ENCODE results near the gene MICALL2.
"Not testable (repeated sequence)": the region's sequence is repeated elsewhere in the genome, so short reads cannot be mapped to it uniquely, and the experiment has no call there.

MICALL2 gene

GRCh38 chr7:1444214-1444924, 14.9 kb downstream of the MICALL2 start:
- in situ Hi-C loops (cut with HindIII; ENCODE audit: low pct_ligation_motif_present, low sequenced_read_pairs): no loop called here
- H3K36me3 ChIP-seq (replicated peaks): peaks cover 37% of the 10 kb centered on the region
- H3K27me3 ChIP-seq (replicated peaks): no peaks in the 10 kb centered on the region
- H3K27ac ChIP-seq: no peak overlapping the region
- TF ChIP-seq CTCF (IDR thresholded peaks at IDR 0.05; ENCODE audit: low read depth, low read length, missing control alignments): no peak
- no peak for DNase-seq
- H3K4me3 ChIP-seq (ENCODE audit: low read depth, low read length): no peak overlapping the region

GRCh38 chr7:1443587-1444200, 15.6 kb downstream of the MICALL2 start:
- H3K27ac ChIP-seq; H3K4me3 ChIP-seq (ENCODE audit: low read depth, low read length); DNase-seq; in situ Hi-C loops (cut with HindIII; ENCODE audit: low pct_ligation_motif_present, low sequenced_read_pairs); H3K27me3 ChIP-seq (replicated peaks): not testable (repeated sequence)
- H3K36me3 ChIP-seq (replicated peaks): peaks cover 41% of the 10 kb centered on the region

- in situ Hi-C loops (cut with HindIII; ENCODE audit: low pct_ligation_motif_present, low sequenced_read_pairs): no loop called here
- Histone ChIP-seq H3K36me3 (replicated peaks) (peaks cover 48% of the 10 kb centered on the region), H3K27me3 (replicated peaks) (no peaks in the 10 kb centered on the region), H3K4me3 (ENCODE audit: low read depth, low read length) (no peak overlapping the region), H3K27ac (no peak overlapping the region)
- TF ChIP-seq CTCF (IDR thresholded peaks at IDR 0.05; ENCODE audit: low read depth, low read length, missing control alignments): no peak
- DNase-seq: no peak
Observed at GRCh38 chr7:1442355-1443124, 16.7 kb downstream of the MICALL2 start.

DNA sequence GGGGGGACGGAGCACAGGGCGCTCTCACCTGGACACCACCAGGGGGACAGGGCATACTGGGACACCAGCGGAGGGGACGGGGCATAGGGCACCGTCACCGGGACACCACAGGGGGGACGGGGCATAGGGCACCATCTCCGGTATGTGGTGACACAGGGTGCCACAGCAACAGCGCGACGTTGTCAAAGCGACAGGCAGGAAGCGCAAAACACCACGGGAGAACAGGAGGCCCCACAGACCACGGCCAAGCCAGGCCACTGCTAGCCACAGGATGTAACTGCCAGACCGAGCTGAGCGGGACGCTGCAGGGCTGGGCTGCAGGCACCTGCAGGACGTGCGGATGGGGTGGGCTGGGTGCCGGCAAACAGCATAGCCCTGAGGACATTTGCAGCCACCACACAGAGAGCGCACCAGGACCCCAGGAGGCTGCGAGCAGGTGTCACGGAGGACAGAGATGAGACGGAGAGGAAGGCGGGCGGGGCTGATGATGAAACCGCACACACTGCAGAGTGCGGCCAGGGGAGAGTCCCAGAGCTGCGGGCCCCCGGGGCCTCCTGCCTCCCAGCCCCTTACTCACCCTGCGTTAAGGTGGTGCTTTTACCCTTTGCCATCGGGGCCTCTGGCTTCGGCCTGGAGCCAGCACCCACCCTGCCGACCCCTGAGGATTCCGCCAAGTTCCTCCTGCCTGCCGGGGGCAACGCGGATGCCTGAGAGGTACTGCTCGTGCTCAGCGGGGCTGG, 17.5 kb downstream of the MICALL2 start:
- no peak for TF ChIP-seq CTCF (IDR thresholded peaks at IDR 0.05; ENCODE audit: low read depth, low read length, missing control alignments)
- peaks cover 50% of the 10 kb centered on the region for H3K36me3 ChIP-seq (replicated peaks)
- H3K27ac ChIP-seq: no peak overlapping the region
- in situ Hi-C loops (cut with HindIII; ENCODE audit: low pct_ligation_motif_present, low sequenced_read_pairs): no loop called here
- no peak overlapping the region for H3K4me3 ChIP-seq (ENCODE audit: low read depth, low read length)
- DNase-seq: no peak
- H3K27me3 ChIP-seq (replicated peaks): no peaks in the 10 kb centered on the region

DNA sequence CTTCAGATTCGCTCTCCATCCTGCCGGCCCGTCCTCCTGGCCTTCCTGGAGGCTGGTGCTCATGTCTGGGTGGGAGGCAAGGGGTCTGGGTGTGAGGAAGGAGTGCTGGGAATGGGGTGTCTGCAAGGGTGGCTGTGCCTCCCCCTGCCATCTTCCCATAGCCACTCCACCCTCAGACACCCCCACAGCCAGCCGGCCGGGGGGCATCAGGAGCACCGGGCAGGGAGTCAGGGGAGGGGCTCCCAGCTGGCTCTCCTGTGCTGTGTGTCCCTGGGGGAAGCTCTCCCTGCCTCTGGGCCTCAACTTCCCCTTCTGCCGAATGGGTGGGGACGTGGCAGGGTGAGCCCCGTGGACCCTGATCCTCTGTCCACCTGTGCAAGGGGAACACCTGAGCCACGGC, 18.6 kb downstream of the MICALL2 start:
- in situ Hi-C loops (cut with HindIII; ENCODE audit: low pct_ligation_motif_present, low sequenced_read_pairs): no loop called here
- Histone ChIP-seq H3K27ac (no peak overlapping the region), H3K27me3 (replicated peaks) (no peaks in the 10 kb centered on the region), H3K36me3 (replicated peaks) (peaks cover 50% of the 10 kb centered on the region), H3K4me3 (ENCODE audit: low read depth, low read length) (no peak overlapping the region)
- TF ChIP-seq CTCF (IDR thresholded peaks at IDR 0.05; ENCODE audit: low read depth, low read length, missing control alignments): no peak
- DNase-seq: no peak

Measured in brain microvascular endothelial cell (primary cell).